Dermis microvascular lymphatic vessel endothelial cell (primary cell): Measurements from ENCODE around the gene AMER3. TPM values are rescaled to one million over a fixed set of nuclear protein-coding genes. Genes with fewer than 3 reads are reported as not detected.

ENCODE experiments used
- DNase-seq, 2 donors: peaks; one replicate each; pipeline versions ENCODE4 v3.0.0 to v3.0.0-alpha.2; 2010; ENCODE audit warnings: low read depth in 2 of 2
- total RNA-seq: library from RNA; depleted of rRNA; stranded (reverse); fragments of >200 nt; gene quantifications from 2 replicates; pipeline ENCODE4 v1.2.1, GENCODE V29; 2014

The AMER3 gene
- total RNA-seq, 1 donor from 2014 or later, result not detected

DNA sequence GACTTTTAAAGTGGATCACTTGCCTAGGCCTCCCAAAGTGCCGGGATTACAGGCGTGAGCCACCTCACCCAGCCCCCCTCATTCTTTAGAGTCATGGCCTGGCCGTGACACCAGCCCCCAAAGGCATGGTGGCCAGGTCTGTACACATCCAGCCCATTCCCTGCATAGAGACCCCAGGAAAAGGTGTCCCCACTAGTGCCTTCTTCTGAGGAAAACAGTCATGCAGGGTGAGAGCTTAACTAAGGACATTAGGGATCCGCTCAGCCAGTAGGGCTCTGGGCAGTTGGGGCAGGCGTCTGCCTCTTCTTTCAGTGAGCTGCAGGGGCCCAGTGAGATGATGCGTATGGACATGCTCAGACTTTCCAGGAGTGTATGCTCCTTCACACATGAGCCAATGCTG lies 5.7 kb upstream of the AMER3 start:
- DNase-seq, result no peak

- DNase-seq, result no peak
Observed at GRCh38 chr2:130754811-130755210, 529 bp upstream of the AMER3 start.

DNA sequence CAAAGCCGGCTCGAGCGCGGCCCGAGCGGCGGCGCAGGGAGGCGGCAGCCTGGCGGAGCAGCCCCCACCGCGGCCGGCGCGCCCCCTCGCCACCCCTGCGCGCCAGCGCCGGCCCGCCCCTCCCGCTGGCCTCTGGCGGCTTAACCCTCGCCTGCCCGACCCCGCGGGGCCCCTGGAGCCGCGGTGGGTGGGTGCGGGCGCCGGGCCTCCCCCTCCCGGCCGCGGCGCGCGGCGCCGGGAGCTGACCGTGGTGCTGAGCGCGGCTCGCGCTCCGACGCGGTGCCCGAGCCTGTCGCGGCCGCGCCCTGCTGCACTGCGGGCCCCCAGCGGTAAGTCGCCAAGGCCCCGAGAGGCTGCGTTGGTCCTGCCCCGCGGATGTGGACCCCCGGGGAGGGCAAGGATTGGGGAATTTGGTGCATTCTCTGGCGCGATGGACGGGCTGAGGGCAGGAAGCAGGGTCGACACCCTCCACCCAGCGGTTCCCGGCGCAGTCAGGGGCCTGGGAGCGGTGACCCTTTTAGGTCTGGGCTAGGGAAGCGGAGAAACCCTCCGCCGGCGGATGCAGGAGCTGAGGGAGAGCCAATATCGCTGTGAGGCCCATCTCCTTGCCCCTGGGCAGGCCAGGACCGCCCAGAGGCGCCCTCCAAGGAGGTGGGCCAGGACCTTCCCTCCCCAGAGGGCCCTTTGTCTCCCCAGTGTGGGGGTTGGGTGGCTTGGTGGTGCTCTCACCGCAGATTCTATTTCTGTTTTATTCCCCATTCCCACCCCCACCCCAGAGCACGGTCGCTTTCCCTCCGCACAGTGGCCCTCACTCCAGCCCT lies 923 bp downstream of the AMER3 start:
- peak in 1 of 2 donors; percentile 34 for DNase-seq

GRCh38 chr2:130756874-130757668 lies 1.7 kb downstream of the AMER3 start:
- DNase-seq, result no peak

DNA sequence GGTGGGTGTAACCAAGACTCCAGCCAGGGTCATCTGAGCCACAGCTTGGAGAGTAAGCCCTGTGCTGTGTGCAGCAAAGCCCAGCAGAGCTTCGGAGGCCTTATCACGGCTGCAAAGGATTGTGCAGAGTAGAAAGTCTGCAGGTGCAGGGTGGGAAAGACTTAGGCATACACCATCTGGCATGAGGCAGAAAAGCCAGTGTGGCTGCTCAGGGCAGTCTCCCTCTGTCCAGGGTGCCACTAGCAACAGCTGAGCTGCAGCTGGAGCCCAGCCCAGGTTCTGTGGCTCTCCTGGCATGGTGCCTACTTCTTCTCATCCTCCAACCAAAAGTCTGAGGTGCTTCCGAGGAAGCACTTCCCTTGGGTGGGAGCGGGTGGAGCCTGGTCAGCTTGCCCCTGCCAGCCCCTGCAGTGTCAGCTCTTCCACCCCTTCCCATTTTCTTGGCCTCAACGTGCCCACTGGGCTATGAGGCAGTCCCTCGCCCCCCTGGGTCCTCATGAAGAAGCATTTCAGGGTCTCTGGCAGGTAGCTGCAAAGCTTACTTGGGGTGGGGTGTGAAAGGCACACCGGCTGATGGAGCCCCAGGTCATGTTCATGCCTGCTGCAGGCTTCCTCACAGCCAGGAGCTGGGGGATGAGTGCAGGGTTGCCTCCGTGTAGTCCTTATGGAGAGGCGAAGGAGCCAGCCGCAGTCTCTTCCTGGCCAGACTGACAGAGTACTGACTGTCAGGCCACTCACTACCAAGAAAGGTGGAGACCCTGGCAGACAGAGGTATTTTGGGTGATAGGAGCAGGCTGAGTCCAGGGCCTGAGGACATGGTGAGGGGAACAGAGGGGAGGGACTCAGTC lies 4.8 kb downstream of the AMER3 start:
- DNase-seq, result no peak

GRCh38 chr2:130760754-130761751 lies 5.7 kb downstream of the AMER3 start:
- DNase-seq, result no peak

DNA sequence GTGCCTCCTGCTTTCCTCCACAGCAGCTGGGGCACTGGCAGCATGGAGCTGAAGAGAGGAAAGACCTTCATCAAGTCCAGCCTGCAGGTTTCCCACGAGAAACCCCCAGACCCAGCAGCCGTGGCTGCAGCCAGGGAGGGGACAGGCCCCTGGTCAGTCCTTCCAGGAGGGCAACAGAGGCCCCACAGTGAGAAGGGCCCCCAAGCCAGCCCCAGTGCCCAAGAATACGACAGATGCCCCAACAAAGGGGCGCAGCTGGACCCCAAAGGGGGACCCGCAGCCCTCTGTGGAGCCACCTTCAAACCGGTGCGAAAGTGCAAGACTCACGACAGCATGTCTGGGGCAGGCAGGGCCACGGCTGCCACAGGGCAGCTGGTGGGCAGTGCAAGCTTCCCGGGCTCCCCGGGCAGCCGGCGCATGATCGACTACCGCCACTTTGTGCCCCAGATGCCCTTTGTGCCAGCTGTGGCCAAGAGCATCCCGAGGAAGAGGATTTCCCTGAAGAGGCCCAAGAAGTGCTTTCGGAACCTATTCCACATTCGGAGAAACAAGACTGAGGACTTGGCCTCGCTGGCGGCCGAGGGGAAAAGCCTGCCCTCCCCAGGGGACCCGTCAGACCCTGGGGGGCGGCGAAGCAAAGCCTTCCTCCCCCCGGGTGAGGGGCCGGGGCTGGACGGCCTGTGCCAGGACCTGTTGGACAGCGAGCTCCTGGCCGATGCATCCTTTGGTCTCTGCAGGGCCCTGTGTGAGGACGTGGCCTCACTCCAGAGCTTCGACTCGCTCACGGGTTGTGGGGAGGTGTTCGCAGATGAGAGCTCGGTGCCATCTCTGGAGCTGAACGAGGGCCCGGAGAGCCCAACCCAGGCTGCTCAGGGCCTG lies 6.9 kb downstream of the AMER3 start:
- no peak for DNase-seq

GRCh38 chr2:130762910-130763385 lies 7.6 kb downstream of the AMER3 start:
- no peak for DNase-seq

GRCh38 chr2:130763405-130763804 lies 8.1 kb downstream of the AMER3 start:
- DNase-seq, result no peak

DNA sequence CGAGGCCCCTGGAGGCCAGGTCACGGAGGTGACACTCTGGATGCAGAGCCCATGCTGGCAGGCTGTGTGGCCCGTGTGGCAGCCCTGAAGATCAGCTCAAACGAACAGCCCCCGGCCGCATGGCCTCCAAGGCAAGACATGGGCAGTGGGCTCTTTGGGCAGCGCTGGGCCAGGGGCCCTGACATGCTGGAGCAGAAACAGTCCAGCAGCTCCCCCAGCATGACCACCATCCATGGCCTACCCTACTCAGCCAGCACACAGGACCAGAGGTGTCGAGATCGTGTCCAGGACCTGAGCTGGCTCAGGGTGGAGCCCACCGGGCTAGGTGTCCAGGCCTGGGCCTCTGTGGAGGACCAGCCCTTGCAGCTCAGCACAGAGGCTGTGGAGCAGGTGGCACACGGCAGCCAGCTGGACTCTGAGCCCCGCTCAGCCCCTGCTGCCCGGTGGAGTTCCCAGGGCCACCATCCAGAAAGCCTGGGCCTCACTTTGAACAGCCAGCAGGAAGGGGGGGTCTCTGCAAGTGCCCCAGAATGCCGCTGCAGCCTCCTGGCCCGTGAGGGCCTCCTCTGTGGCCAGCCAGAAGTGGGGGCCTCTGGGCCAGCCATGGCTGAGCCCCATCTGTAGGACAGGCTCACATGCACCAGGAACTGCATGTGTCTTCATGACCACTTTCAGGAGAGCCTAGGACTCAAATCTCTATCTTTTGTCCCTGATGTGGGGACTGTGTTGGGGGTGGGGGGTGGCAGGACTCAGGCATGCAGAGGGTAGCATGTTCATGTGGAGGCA lies 8.9 kb downstream of the AMER3 start:
- no peak for DNase-seq

DNA sequence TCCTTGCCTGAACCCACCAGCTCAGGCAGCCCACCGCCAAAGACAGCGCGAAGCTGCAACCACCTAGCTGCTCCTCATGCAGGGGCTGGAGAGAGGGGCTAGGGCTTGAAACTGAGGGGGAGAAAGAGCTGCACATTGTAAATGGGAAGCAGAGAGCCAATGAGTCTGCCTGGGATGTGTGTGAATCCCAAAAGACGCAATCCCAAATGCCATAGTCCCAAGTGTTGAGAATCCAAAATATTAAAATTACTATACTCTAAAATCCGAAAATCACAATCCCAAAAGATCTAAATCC lies 9.4 kb downstream of the AMER3 start:
- no peak for DNase-seq

DNA sequence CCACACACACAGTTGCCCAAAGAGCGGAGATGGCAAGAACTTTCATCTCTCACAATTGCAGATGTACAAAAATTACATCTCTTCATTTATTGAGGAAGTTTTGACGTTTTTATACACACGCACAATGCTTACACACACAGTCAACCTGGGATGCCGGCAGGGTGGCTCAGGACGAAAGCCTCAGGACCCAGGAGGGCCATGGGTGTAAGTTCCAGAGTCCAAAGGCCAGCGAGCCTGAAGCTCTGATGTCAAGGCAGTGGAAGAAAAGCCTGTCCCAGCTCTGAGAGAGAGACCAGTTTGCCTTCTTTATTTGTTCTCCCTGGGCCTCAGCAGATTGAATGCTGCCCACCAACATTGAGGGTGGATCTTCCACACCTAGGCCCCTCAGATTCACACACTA lies 10.1 kb downstream of the AMER3 start:
- no peak for DNase-seq

DNA sequence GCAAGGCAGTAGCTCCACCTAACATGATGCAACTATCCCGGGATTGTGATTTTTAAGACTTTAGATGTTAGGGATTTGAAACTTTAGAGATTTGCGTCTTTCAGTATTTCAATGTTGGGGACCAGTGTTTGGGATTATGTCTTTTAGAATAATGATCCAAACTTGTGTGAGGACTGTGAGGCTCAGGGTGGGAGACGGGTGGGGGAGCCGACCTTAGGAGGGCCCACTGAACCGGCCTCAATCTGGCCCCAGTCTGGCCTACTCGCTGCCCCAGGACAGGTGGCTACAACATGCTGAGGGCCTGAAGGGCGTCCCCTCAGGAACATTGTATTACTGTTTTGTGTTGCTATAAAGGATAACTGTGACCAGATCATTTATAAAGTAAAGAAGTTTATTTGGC lies 10.7 kb downstream of the AMER3 start:
- DNase-seq, result no peak

DNA sequence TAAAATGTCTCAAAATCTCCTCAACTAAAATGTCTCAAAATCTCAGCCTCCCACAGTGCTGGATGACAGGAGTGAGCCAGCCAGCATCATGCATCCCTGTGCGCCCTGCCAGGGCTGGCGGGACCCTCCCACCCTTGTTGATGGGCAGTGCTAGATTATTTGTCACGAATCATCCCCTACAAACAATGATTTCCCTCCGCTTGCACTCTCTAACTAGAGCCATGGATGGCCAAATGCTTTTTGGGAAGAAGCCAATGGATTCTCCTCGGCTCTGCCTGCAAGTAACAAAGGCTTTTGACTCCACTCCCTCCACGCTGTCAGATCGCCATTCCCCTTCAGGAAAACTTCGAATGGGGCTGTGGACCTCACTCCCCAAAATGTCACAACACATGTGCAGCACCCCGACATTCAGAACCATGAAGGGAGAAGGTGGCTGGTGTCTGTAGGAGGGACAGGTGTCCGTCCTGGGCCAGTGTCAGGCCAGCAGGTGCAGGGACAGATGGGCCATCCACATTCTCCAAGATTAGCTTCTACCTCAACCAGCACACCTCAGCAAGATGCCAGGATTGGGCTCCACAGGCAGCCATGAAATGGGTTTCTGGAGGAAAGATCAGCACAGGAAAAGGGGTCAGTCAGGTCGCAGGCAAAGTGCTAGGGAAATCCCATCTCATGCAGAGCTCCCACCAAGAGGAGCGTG lies 11.5 kb downstream of the AMER3 start:
- DNase-seq, result no peak

- DNase-seq, result no peak
Observed at GRCh38 chr2:130767408-130767775, 12.1 kb downstream of the AMER3 start.

- no peak for DNase-seq
Observed at GRCh38 chr2:130768191-130768855, 13.0 kb downstream of the AMER3 start.

- no peak for DNase-seq
Observed at GRCh38 chr2:130769343-130769907, 14.1 kb downstream of the AMER3 start.
